Measurements from ENCODE around the gene CAV3. TPM values are rescaled to one million over a fixed set of nuclear protein-coding genes. Genes with fewer than 3 reads are reported as not detected.

CAV3 gene
- total RNA-seq, 1 experiment from 2014 or later: not detected

- H3K36me3 ChIP-seq (ENCODE audit: control insufficient read depth in 1 of 2, insufficient read depth in 2 of 2, low read length in 2 of 2): no peaks in the 10 kb centered on the region
- no peak overlapping the region for H3K4me2 ChIP-seq (ENCODE audit: low read length)
- POLR2A ChIA-PET: interaction anchor here (0.9 kb wide), 1 partner anchor 19 kb away, joined by 3 read pairs; no protein-coding TSS in a partner anchor
Observed at GRCh38 chr3:8713901-8714759, 19.5 kb upstream of the CAV3 start.

More at GRCh38 chr3:8713901-8714759, 19.5 kb upstream of the CAV3 start:
- BruUV-seq (replicated peaks): no TSS peak
- no peak overlapping the region for H3K27ac ChIP-seq (ENCODE audit: low read depth, low read length)
- H3K4me3 ChIP-seq (replicated peaks in 1 of 2; ENCODE audit: low read depth in 1 of 2, low read length in 2 of 2): no peak overlapping the region
- H2AFZ ChIP-seq (ENCODE audit: low read depth, low read length, poor library complexity, severe bottlenecking): no peak overlapping the region
- H3K9ac ChIP-seq (ENCODE audit: low read length): no peak overlapping the region
- no peaks in the 10 kb centered on the region for H3K9me3 ChIP-seq (ENCODE audit: control insufficient read depth in 1 of 2, insufficient read depth in 1 of 2, low read depth in 1 of 2, low read length in 2 of 2)
- ChIA-PET CTCF (interaction anchor here (0.7 to 2.2 kb wide), 10 partner anchors 10 to 589 kb away, joined by 3 to 15 read pairs (median 4); partner anchors contain the start of gene OXTR), RAD21 (ENCODE audit: low non-redundant PET in 1 of 2, low total read pairs in 2 of 2, uncharacterized antibody in 2 of 2, unreplicated experiment in 2 of 2) (no interaction called here)
- no peak for TF ChIP-seq POLR2AphosphoS5 (IDR thresholded peaks at IDR 0.05; ENCODE audit: low read depth, low read length)
- no peak for TF ChIP-seq EZH2 (IDR thresholded peaks at IDR 0.05)
- TF ChIP-seq YY1 (IDR thresholded peaks at IDR 0.05; ENCODE audit: extremely low read depth, insufficient replicate concordance, low read depth, low read length): no peak
- peak; percentile 57 for TF ChIP-seq RAD21 (IDR thresholded peaks at IDR 0.05; ENCODE audit: low read depth)
- no peak for TF ChIP-seq REST (IDR thresholded peaks at IDR 0.05; ENCODE audit: low read depth)
- peak; percentile 54 to 97 (median 81) for TF ChIP-seq CTCF (IDR thresholded peaks at IDR 0.05 in 2 of 3, conservative IDR thresholded peaks at IDR 0.05 in 1 of 3; ENCODE audit: borderline replicate concordance in 1 of 3, insufficient read depth in 1 of 3, low read depth in 2 of 3, low read length in 2 of 3)
- H3K9me2 ChIP-seq (ENCODE audit: insufficient read depth): no peaks in the 10 kb centered on the region
- peaks cover 0 to 10% of the 10 kb centered on the region in 2 experiments; a peak in 2 of 4 replicates for H3K4me1 ChIP-seq (ENCODE audit: control insufficient read depth in 1 of 2, insufficient read depth in 2 of 2, low read length in 2 of 2)
- no peaks in the 10 kb centered on the region for H3K79me2 ChIP-seq (ENCODE audit: insufficient read depth, low read length)
- H3K27me3 ChIP-seq (ENCODE audit: insufficient read depth, low read length): no peaks in the 10 kb centered on the region
- peak; percentile 98 for ATAC-seq
- H4K20me1 ChIP-seq (ENCODE audit: insufficient read depth): no peaks in the 10 kb centered on the region
- intact Hi-C loops (cut with micrococcal nuclease): no loop called here
- peak; percentile 24 for DNase-seq (ENCODE audit: low read depth, low spot score)
